GOT3 (cell line): ENCODE data around the gene NTRK2.
"Not testable (repeated sequence)": the region's sequence is repeated elsewhere in the genome, so short reads cannot be mapped to it uniquely, and the experiment has no call there.

Experiments
- DNase-seq: peaks from one replicate; lab custom pipeline; 2025; ENCODE audit warnings: mixed read lengths; lab: John Stamatoyannopoulos, UW

Gene NTRK2

GRCh38 chr9:84893419-84894128 is 224.0 kb downstream of the NTRK2 start:
- no peak for DNase-seq

- no peak for DNase-seq
Measured at GRCh38 chr9:84894859-84895258, 225.3 kb downstream of the NTRK2 start.

- no peak for DNase-seq
Measured at GRCh38 chr9:84897362-84898094, 228.0 kb downstream of the NTRK2 start.

GRCh38 chr9:84898188-84898587 is 228.7 kb downstream of the NTRK2 start:
- DNase-seq, result no peak

GRCh38 chr9:84898618-84899017 is 229.1 kb downstream of the NTRK2 start:
- not testable (repeated sequence) for DNase-seq

GRCh38 chr9:84899326-84899725 is 229.8 kb downstream of the NTRK2 start:
- no peak for DNase-seq

GRCh38 chr9:84900421-84900820 is 230.9 kb downstream of the NTRK2 start:
- DNase-seq, result no peak

- DNase-seq, result no peak
Measured at GRCh38 chr9:84903963-84904362, 234.4 kb downstream of the NTRK2 start.

- DNase-seq, result no peak
Measured at GRCh38 chr9:84916769-84917168, 247.2 kb downstream of the NTRK2 start.

- no peak for DNase-seq
Measured at GRCh38 chr9:84917366-84918070, 248.0 kb downstream of the NTRK2 start.

GRCh38 chr9:84919440-84919839 is 249.9 kb downstream of the NTRK2 start:
- no peak for DNase-seq

GRCh38 chr9:84921175-84921574 is 251.6 kb downstream of the NTRK2 start:
- no peak for DNase-seq

- DNase-seq, result no peak
Measured at GRCh38 chr9:84922051-84922450, 252.5 kb downstream of the NTRK2 start.

- DNase-seq, result no peak
Measured at GRCh38 chr9:84924266-84924665, 254.7 kb downstream of the NTRK2 start.

GRCh38 chr9:84925225-84925872 is 255.8 kb downstream of the NTRK2 start:
- DNase-seq, result no peak

- DNase-seq, result no peak
Measured at GRCh38 chr9:84926793-84927192, 257.3 kb downstream of the NTRK2 start.

- DNase-seq, result no peak
Measured at GRCh38 chr9:84928419-84928818, 258.9 kb downstream of the NTRK2 start.

- DNase-seq, result no peak
Measured at GRCh38 chr9:84929068-84929467, 259.5 kb downstream of the NTRK2 start.

- no peak for DNase-seq
Measured at GRCh38 chr9:84932915-84933527, 263.5 kb downstream of the NTRK2 start.

GRCh38 chr9:84935528-84936117 is 266.1 kb downstream of the NTRK2 start:
- no peak for DNase-seq

GRCh38 chr9:84937180-84937579 is 267.7 kb downstream of the NTRK2 start:
- DNase-seq, result no peak

GRCh38 chr9:84937581-84937980 is 268.1 kb downstream of the NTRK2 start:
- no peak for DNase-seq
